HFFc6 (cell line): ENCODE results near the gene GCSH. TPM values are rescaled to one million over a fixed set of nuclear protein-coding genes. Genes with fewer than 3 reads are reported as not detected.

Experiments
- DNase-seq: peaks from one replicate; pipeline ENCODE4 v3.0.0-alpha.2; 2018
- H3K27ac Mint-ChIP-seq: 2 replicates; pipeline ENCODE4 v1.8.0; 2020; ENCODE audit warnings: mild to moderate bottlenecking, mixed read lengths
- H3K27me3 Mint-ChIP-seq: 2 replicates; pipeline ENCODE4 v1.8.0; 2021; ENCODE audit warnings: mild to moderate bottlenecking, moderate library complexity, mixed read lengths; ENCODE audit not compliant: insufficient read depth
- H3K36me3 Mint-ChIP-seq: 2 replicates; pipeline ENCODE4 v1.8.0; 2021; ENCODE audit warnings: low read depth, mixed read lengths
- H3K4me1 Mint-ChIP-seq: 2 replicates; pipeline ENCODE4 v1.8.0; 2020; ENCODE audit warnings: low read depth, mixed read lengths
- H3K4me3 Mint-ChIP-seq: 2 replicates; pipeline ENCODE4 v1.8.0; 2020; ENCODE audit warnings: mild to moderate bottlenecking, moderate library complexity, mixed read lengths
- H3K9me3 Mint-ChIP-seq: 2 replicates; pipeline ENCODE4 v1.8.0; 2020; ENCODE audit warnings: mild to moderate bottlenecking, mixed read lengths
- total RNA-seq, 6 experiments: library from RNA; stranded (reverse); fragmentation: NEBNext Ultra II Directional; extraction: Animal tissue kit (Norgen Biotek cat#: 25700); gene quantifications; 2 replicates in 1 of 6; 3 replicates in 5 of 6; pipeline ENCODE4 v1.2.3, GENCODE V29; 2021
- TF ChIP-seq, protein P1 (sequence below): fragments of 200-600 bp; sonication (generic); IDR thresholded peaks from 2 replicates; pipeline ENCODE4 v1.5.0; 2021; ENCODE audit warnings: antibody characterized with exemption, mild to moderate bottlenecking

Gene GCSH
- total RNA-seq, 6 experiments from 2014 or later, result 23.6 to 36.1 (median 31.3) TPM

DNA sequence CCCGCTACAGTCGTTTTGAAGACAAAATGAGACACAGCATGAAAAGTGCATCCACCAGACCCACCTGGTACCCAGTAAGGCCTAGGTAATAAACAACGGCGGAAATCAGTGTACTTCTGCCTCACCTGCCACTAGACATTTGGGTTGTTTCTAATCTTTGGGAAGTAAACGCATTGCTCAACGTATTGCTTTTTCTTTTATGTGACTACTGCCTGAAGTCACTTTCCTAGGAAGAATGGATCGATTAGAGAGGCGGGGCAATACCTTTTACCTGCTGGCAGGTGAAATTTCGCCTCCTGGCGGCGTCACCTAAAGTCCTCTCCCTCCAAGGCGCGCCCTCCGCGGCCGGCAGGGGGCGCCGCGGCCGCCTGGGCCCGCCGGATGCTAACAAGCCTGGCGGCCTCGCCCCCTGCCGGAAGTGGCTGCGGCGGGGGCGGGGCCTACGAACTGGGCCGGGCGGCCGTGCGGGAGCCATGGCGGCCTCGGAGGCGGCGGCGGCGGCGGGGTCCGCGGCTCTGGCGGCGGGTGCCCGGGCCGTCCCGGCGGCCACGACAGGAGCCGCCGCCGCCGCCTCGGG is 60.7 kb downstream of the GCSH start, which contains the start of gene ATMIN:
Gene ATMIN (plus strand): TSS at position 445 of the 577 bp plus-strand sequence. CDS start 29 bp downstream, at position 474.
- Mint-ChIP-seq H3K27me3 (peaks cover 1% of the 10 kb centered on the region), H3K27ac (peak within 1 kb of the TSS; percentile 73), H3K36me3 (peaks cover 6% of the 10 kb centered on the region; the same call in 1 of the 2 replicates), H3K9me3 (no peaks in the 10 kb centered on the region), H3K4me3 (peak within 1 kb of the TSS; percentile 94), H3K4me1 (peaks cover 17% of the 10 kb centered on the region)
- TF ChIP-seq, protein P1, sequence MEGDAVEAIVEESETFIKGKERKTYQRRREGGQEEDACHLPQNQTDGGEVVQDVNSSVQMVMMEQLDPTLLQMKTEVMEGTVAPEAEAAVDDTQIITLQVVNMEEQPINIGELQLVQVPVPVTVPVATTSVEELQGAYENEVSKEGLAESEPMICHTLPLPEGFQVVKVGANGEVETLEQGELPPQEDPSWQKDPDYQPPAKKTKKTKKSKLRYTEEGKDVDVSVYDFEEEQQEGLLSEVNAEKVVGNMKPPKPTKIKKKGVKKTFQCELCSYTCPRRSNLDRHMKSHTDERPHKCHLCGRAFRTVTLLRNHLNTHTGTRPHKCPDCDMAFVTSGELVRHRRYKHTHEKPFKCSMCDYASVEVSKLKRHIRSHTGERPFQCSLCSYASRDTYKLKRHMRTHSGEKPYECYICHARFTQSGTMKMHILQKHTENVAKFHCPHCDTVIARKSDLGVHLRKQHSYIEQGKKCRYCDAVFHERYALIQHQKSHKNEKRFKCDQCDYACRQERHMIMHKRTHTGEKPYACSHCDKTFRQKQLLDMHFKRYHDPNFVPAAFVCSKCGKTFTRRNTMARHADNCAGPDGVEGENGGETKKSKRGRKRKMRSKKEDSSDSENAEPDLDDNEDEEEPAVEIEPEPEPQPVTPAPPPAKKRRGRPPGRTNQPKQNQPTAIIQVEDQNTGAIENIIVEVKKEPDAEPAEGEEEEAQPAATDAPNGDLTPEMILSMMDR, result peak; percentile 95
- peak; percentile 60 for DNase-seq

Other genes starting within 250 kb of the GCSH start
- gene CMC2, start 89.5 kb downstream of the GCSH start, total RNA-seq, result 10 to 100 TPM; 64.7 to 82.7 (median 74.8) TPM
- gene CENPN, start 89.2 kb downstream of the GCSH start, total RNA-seq, result 10 to 100 TPM; 32.3 to 52.3 (median 50.8) TPM
- 10 to 100 TPM; 24.3 to 35.6 (median 29.7) TPM for gene ATMIN, start 60.6 kb downstream of the GCSH start, total RNA-seq
- gene C16orf46, start 19.2 kb downstream of the GCSH start, total RNA-seq, result 1 to 10 TPM in 1 of 6 experiments, under 1 TPM in 5; 0.23 to 1.2 (median 0.35) TPM
- gene BCO1, start 142.3 kb upstream of the GCSH start, total RNA-seq, result not detected
- 1 to 10 TPM; 5.6 to 8.6 (median 6.2) TPM for gene GAN, start 218.6 kb upstream of the GCSH start, total RNA-seq